ENCODE measurements around the gene RTKN. TPM values are rescaled to one million over a fixed set of nuclear protein-coding genes. Genes with fewer than 3 reads are reported as not detected.
"Not testable (repeated sequence)": the region's sequence is repeated elsewhere in the genome, so short reads cannot be mapped to it uniquely, and the experiment has no call there.

RTKN gene
- total RNA-seq, 1 donor from 2014 or later: 19.1 TPM

GRCh38 chr2:74444498-74445318 is 3.0 kb upstream of the RTKN start:
- TF ChIP-seq CTCF (IDR thresholded peaks at IDR 0.05): no peak
- H3K4me1 Mint-ChIP-seq (ENCODE audit: unreplicated experiment): peaks cover 20% of the 10 kb centered on the region
- no peak overlapping the region for H3K4me3 Mint-ChIP-seq (ENCODE audit: unreplicated experiment)
- no peak for DNase-seq (ENCODE audit: extremely low spot score, unreplicated experiment)
- no peaks in the 10 kb centered on the region for H3K36me3 Mint-ChIP-seq (ENCODE audit: unreplicated experiment)
- peaks cover 26% of the 10 kb centered on the region for H3K27me3 Mint-ChIP-seq (ENCODE audit: unreplicated experiment)
- no peak overlapping the region for H3K27ac Mint-ChIP-seq (ENCODE audit: unreplicated experiment)
- H3K9me3 Mint-ChIP-seq (ENCODE audit: unreplicated experiment): no peaks in the 10 kb centered on the region

GRCh38 chr2:74442483-74443297 is 953 bp upstream of the RTKN start:
- H3K27ac Mint-ChIP-seq (ENCODE audit: unreplicated experiment); H3K4me3 Mint-ChIP-seq (ENCODE audit: unreplicated experiment); H3K36me3 Mint-ChIP-seq (ENCODE audit: unreplicated experiment): not testable (repeated sequence)

GRCh38 chr2:74441170-74441689 is 507 bp downstream of the RTKN start:
- Mint-ChIP-seq H3K4me3 (ENCODE audit: unreplicated experiment) (peak overlapping the region; percentile 88), H3K27ac (ENCODE audit: unreplicated experiment) (no peak overlapping the region), H3K36me3 (ENCODE audit: unreplicated experiment) (no peaks in the 10 kb centered on the region), H3K9me3 (ENCODE audit: unreplicated experiment) (no peaks in the 10 kb centered on the region), H3K4me1 (ENCODE audit: unreplicated experiment) (peaks cover 51% of the 10 kb centered on the region), H3K27me3 (ENCODE audit: unreplicated experiment) (peaks cover 18% of the 10 kb centered on the region)
- no peak for TF ChIP-seq CTCF (IDR thresholded peaks at IDR 0.05)
- no peak for DNase-seq (ENCODE audit: extremely low spot score, unreplicated experiment)

More at GRCh38 chr2:74442483-74443297, 953 bp upstream of the RTKN start:
- DNase-seq (ENCODE audit: extremely low spot score, unreplicated experiment); H3K9me3 Mint-ChIP-seq (ENCODE audit: unreplicated experiment): not testable (repeated sequence)
- H3K4me1 Mint-ChIP-seq (ENCODE audit: unreplicated experiment): peaks cover 40% of the 10 kb centered on the region
- H3K27me3 Mint-ChIP-seq (ENCODE audit: unreplicated experiment): peaks cover 23% of the 10 kb centered on the region

GRCh38 chr2:74440378-74441169 is 1.2 kb downstream of the RTKN start:
- peak; percentile 94 for DNase-seq (ENCODE audit: extremely low spot score, unreplicated experiment)
- H3K27ac Mint-ChIP-seq (ENCODE audit: unreplicated experiment): peak overlapping the region; percentile 78
- TF ChIP-seq CTCF (IDR thresholded peaks at IDR 0.05): peak; percentile 27
- no peaks in the 10 kb centered on the region for H3K9me3 Mint-ChIP-seq (ENCODE audit: unreplicated experiment)
- H3K36me3 Mint-ChIP-seq (ENCODE audit: unreplicated experiment): no peaks in the 10 kb centered on the region
- peak overlapping the region; percentile 88 for H3K4me3 Mint-ChIP-seq (ENCODE audit: unreplicated experiment)
- peaks cover 53% of the 10 kb centered on the region for H3K4me1 Mint-ChIP-seq (ENCODE audit: unreplicated experiment)
- peaks cover 16% of the 10 kb centered on the region for H3K27me3 Mint-ChIP-seq (ENCODE audit: unreplicated experiment)

GRCh38 chr2:74439803-74440377 is 1.8 kb downstream of the RTKN start:
- no peak for DNase-seq (ENCODE audit: extremely low spot score, unreplicated experiment)
- no peak for TF ChIP-seq CTCF (IDR thresholded peaks at IDR 0.05)
- Mint-ChIP-seq H3K36me3 (ENCODE audit: unreplicated experiment) (no peaks in the 10 kb centered on the region), H3K4me3 (ENCODE audit: unreplicated experiment) (peak overlapping the region; percentile 88), H3K27me3 (ENCODE audit: unreplicated experiment) (peaks cover 11% of the 10 kb centered on the region), H3K27ac (ENCODE audit: unreplicated experiment) (peak overlapping the region; percentile 78), H3K9me3 (ENCODE audit: unreplicated experiment) (no peaks in the 10 kb centered on the region), H3K4me1 (ENCODE audit: unreplicated experiment) (peaks cover 53% of the 10 kb centered on the region)
